Right lobe of liver (tissue), 4 donors: ENCODE data around the gene AGR2.

Experiments
- POLR2A ChIP-seq: fragments of 450-650 bp; IDR thresholded peaks from one replicate; pipeline ENCODE4 v1.6.1; 2017; ENCODE audit warnings: antibody characterized with exemption, mild to moderate bottlenecking
- TF ChIP-seq, protein P1 (sequence below), 4 donors: fragments of 200-600 bp in 3 of 4; fragments of 450-650 bp in 1 of 4; IDR thresholded peaks; one replicate each; pipeline versions ENCODE4 v1.5.1 to v1.8.0; 2016 to 2022; ENCODE audit warnings: antibody characterized with exemption in 4 of 4, mild to moderate bottlenecking in 2 of 4
- donor health status: DM: no; HTN: no; CAD: no.
- donor health status: DM: no; HTN: no; CAD: no.
- donor health status: DM: no; HTN: yes; CAD: no.

DNA sequence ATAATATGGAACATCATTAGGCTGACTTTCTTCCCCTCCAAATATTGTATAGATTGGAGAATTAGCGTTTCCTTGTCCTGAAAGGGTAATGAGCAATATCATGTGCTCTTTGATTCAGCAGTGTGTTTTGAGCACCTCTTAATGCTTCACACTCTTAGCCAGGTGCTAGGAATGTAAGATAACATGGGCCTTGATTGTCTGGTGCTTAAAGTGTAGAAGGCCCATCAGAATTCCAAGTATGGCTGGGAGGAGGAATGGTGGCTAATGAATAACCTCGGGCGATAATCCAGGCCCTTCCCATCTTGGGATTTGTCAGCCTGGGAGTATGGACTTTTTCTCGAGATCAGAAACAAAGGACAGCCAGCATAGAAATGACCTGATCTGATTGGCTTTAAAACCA, 42.6 kb downstream of the AGR2 start:
- TF ChIP-seq, protein P1, sequence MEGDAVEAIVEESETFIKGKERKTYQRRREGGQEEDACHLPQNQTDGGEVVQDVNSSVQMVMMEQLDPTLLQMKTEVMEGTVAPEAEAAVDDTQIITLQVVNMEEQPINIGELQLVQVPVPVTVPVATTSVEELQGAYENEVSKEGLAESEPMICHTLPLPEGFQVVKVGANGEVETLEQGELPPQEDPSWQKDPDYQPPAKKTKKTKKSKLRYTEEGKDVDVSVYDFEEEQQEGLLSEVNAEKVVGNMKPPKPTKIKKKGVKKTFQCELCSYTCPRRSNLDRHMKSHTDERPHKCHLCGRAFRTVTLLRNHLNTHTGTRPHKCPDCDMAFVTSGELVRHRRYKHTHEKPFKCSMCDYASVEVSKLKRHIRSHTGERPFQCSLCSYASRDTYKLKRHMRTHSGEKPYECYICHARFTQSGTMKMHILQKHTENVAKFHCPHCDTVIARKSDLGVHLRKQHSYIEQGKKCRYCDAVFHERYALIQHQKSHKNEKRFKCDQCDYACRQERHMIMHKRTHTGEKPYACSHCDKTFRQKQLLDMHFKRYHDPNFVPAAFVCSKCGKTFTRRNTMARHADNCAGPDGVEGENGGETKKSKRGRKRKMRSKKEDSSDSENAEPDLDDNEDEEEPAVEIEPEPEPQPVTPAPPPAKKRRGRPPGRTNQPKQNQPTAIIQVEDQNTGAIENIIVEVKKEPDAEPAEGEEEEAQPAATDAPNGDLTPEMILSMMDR (IDR thresholded peaks at IDR 0.05) = no peak
- TF ChIP-seq POLR2A = no peak
